ENCODE measurements around the gene RPP30.

GRCh38 chr10:90925079-90926029 lies 53.6 kb downstream of the RPP30 start:
- no peak for TF ChIP-seq CTCF (IDR thresholded peaks at IDR 0.05)
- TF ChIP-seq POLR2A (IDR thresholded peaks at IDR 0.05), result no peak
